NK-92 treated with Interleukin-12 subunit alpha and Interleukin-12 subunit beta, amount 100 ng/mL, for 24 hours (cell line): ENCODE results near the gene TLK2.
"Not testable (repeated sequence)": the region's sequence is repeated elsewhere in the genome, so short reads cannot be mapped to it uniquely, and the experiment has no call there.

Source experiments
- DNase-seq: peaks from one replicate; lab custom pipeline; 2025; lab: John Stamatoyannopoulos, UW

TLK2 gene

DNA sequence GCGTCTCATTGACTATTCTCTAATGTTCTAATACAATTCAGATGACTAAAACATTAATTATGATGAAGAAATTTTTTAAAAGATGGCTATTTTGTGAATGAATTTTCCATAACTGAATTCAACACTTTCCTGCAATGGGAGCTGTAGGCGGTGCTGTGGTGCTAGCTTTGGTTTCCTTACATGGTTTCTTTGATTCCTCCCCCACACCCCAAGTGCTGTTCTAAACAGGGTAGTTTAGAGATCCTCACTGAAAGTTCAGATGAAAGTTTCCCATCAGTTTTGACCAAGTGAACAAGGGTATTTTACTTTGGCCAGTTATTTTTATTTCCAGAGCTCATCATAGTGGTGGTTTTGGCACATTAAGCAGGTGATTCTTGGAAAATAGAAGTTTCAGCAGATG lies 122.8 kb downstream of the TLK2 start:
- no peak for DNase-seq

DNA sequence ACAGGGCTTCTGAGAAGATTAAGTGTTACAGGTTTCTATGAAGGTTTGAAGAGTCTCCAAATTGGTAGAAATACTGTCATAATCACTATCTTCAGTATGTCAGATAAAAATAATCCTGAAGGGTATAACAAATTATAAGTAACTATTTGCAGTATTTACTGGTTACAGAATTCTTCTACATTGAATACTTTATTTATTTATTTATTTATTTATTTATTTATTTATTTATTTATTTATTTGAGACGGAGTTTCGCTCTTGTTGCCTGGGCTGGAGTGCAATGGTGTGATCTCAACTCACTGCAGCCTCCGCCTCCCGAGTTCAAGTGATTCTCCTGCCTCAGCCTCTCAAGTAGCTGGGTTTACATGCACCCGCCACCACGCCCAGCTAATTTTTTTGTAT lies 125.2 kb downstream of the TLK2 start:
- DNase-seq = not testable (repeated sequence)

DNA sequence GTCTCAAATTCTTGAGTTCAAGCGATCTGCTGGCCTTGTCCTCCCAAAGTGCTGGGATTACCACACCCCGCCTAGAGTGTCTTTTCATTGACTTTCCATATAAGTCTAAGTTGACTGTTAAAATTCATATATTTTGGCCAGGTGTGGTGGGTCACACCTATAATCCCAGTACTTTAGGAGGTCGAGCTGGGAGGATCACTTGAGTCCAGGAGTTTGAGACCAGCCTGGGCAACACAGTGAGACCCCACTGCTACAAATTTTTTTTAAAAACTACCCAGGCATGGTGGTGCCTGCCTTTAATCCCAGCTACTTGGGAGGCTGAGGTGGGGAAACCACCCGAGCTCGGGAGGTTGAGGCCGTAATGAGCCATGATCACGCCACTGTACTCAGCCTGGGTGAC lies 127.0 kb downstream of the TLK2 start:
- no peak for DNase-seq

DNA sequence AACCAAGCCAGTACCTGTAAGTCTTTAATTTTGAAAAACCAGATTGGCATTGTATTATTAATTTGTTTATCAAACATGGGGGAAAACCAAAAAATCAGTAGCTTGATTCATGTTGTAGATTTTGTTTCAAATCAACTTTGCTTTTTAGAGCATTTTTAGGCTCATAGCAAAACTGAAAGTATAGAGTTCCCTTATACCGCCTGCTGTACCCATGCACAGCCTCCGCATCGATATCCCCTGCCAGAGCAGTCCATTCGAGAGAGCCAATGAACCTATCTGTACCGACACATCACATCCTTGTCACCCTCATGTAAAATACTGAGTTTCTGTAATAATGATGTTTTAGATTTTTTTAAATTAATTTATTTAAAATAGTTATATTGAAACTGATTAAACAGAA lies 132.7 kb downstream of the TLK2 start:
- no peak for DNase-seq

DNA sequence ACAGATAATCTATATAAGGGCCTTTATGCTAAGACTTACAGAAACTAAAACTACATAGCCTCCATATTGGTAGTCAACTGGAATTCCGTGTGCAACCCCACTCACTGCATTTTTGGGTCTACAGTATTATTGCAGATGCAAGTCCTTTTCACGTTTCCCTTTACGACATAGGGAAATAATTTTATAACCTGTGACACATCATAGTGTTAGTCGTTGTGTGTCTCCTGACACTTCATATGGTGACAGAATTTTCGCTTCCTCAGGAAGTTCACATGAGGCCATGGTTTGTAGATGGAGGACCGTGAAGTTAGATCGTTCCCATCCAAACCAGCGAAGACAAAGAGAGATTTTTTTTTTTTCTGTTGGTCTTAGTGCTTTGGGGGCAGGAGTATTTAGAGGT lies 133.1 kb downstream of the TLK2 start:
- DNase-seq = no peak

DNA sequence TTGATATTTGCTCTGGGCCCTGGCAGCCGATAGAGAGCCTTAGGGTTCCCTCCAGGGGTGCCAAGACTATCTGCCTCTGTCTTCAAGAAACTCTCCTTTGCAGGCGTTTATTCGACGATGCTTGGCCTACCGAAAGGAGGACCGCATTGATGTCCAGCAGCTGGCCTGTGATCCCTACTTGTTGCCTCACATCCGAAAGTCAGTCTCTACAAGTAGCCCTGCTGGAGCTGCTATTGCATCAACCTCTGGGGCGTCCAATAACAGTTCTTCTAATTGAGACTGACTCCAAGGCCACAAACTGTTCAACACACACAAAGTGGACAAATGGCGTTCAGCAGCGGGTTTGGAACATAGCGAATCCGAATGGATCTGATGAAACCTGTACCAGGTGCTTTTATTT lies 133.7 kb downstream of the TLK2 start:
- not testable (repeated sequence) for DNase-seq

DNA sequence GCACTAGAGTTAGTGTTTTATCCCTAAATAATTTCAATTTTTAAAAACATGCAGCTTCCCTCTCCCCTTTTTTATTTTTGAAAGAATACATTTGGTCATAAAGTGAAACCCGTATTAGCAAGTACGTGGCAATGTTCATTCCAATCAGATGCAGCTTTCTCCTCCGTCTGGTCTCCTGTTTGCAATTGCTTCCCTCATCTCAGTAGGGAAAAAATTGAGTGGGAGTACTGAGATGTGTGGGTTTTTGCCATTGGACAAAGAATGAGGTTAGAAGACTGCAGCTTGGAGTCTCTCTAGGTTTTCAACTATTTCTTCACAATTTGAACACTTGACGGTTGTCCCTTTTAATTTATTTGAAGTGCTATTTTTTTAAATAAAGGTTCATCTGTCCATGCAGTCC lies 134.5 kb downstream of the TLK2 start:
- not testable (repeated sequence) for DNase-seq

DNA sequence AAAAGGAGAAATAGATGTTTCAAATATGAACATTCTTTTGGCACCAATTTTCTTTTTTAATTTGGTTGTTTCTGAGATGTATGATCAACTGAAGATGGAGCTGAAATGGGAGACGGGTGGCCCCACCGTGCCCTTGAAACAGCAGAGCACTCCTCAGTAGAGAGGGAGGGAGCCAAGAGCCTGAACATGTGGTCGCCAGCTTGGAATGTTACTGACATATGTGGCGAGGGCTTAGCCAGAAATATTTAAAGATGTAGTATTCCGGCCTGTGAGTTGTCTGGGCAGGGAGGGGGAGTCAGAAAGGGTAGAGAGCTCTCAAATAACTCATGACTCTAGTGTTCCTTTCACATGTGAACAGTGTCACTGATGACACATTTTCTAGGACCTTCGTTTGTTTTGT lies 135.5 kb downstream of the TLK2 start:
- no peak for DNase-seq

DNA sequence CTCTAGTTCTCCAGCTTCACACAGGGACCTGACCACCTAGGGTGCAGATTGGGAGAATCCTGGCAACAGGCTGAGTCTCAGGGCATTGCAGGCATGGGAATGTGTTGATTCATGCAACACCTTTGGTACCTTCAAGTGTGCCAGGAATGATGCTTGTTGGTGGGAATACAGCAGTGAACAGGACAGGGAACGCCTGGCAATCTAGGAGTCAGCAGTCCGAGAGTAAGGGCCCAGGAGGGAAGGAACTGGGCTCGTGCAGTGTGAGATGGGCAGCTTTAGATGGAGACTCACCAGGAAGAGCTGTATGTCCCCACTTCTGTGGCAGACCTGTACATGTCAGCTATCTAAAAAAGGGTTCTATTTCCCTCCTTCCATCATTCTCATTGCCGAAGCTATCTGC lies 136.9 kb downstream of the TLK2 start:
- DNase-seq = no peak

DNA sequence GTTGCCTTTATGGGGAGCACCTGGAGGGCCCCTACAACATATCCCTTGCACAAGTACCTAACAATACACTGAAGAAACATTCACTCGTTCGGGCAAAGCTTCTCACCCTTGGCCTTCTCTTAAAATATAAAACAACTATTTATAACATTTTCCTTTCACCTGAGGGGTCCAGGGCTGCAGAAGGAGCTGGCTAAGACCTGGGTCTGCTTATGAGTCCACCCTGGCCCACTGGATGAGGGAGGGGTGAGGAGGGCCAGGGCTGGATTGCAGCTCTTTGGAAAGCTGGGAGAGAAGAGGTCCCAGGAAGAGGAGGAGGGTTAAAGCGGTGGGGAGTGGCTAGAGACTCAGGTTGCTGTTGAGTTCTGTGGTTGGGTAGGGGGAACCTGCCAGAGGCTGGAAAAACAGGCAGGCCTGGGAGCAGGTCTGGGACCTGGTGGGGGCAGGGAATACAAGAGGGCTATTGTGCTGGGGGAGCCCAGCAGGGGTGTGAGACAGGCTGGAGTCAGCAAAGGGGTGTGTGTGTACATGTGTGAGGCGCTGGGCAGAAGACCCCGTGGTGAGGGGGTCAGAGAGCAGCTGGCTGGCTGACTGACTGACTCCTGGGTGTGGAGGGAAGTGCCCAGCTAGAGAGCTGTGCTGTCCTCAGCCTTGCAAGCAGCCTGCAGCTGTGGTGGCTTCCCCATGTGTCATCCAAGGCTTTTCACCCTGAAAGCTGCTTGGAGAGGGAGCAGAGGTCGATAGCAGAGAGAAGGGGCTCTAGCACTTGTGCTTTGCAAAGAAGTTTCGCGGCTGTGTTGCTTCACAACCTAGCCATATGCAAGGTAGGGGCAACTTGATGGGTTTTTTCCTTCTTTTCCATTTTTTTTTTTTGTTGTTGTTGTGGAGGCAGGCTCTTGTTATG lies 138.6 kb downstream of the TLK2 start:
- no peak for DNase-seq

DNA sequence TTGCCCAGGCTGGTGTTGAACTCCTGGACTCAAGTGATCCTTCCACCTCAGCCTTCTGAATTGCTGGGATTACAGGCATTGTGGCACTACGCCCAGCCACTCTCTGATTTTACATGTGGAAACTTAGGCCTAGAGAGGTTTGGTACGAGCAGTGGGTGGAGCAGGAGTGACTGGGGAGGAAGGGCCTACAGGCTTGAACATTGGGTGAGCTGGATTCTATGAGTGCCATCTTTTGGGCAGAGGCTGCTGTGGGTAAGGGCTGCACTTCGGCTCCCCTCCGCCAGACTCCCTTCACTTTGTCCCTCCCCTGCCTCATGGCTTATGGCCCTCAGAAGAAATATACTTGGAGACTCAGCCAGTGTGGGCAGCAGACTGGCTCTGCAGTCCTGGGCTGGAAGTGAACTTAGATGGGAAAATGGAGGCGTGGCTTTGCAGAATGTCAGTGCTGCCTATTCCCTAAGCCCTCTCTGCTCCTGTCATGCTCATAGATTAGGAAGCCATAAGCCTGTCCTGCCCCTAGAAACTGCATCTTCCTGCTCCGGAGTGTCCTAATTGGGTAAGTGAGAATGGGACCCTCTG lies 139.4 kb downstream of the TLK2 start:
- no peak for DNase-seq

DNA sequence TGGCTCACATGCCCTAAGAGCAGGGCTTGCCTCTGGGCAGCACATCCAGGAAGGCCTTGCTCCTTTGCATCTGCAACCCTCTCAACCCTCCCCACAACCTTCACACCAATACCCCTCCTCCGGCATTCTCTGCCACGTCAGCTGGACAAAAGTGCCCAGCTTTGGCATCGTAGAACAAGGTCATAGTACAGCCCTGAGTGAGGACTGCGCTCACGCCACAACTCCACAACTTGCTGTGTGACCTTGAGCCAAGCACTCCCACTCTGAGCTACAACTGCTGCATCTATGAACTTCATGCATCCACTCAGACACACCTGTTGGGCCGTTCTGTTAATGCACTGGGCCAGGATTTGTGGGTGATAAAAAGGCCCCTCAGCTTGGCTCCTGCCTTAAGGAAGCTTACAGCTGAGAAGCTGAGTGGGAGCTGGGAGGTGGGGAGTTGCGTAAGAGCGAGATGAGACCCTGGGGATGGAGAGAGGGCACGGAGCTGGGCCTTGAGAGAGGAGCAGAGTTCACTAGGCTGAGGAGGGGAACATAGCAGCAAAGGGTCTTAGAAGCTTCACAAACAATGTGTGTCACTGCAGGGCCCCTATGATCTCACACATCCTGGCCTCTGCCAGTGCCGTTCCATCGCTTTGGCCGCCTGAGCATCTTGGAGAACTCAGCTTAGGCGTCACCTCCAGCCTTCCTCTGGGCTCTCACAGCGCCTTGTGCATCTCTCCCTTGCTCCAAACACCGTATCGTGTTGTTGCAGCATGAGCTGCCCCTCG lies 140.2 kb downstream of the TLK2 start:
- no peak for DNase-seq

DNA sequence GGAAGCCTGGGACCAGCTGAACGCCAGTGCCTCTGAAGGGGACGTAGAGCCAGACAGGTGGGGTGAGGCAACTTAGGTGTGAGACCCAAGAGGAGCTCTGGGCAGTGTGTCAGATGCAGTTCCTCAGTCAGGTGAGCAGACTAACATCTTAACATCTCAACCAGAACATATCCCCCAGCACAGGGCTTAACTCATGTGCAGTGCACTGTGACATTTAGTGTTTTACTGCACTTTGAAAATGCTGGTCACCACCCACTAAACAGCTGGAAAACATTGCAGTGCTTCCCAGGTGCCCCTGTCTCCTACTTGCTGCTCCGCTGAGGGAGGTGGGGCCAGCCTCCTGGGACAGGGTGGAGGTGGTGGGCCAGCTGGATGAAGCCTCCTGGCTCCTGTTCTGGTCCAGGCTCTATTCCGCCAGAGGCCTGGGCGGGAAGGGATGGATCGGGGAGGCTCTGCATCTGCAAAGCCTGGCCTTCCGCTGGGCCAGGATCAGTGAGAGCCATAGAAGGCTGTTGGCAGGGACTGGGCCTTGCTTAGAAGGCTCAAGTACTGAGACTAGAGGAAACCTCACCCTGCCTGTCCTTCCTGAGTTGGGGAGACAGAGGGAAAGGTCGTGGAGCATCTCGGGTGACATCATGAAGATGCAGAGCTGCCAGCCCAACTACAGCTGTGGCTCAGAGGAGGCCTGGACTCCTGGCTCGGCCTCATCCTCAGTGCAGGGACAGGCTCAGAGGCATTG lies 141.0 kb downstream of the TLK2 start:
- DNase-seq = no peak

DNA sequence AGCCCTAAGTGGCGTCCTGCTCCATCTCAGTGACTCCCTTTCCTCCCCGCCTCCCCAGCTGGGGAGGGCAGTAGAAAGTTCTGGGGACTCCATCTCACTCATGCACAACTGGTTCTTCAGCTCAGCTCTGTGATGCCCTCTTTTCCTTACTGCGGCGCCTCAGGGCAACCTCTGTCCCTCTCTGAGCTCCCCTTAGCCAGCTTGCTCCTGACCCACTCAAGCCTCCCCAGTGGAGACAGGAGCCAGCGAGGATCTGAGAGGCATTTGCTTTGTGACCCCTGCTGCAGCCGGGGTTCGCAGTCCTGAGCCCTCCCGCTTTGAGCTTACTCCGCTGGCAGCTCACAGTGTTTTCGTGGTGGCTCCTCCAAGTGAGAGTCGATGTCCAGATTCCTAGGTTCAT lies 142.6 kb downstream of the TLK2 start:
- no peak for DNase-seq

DNA sequence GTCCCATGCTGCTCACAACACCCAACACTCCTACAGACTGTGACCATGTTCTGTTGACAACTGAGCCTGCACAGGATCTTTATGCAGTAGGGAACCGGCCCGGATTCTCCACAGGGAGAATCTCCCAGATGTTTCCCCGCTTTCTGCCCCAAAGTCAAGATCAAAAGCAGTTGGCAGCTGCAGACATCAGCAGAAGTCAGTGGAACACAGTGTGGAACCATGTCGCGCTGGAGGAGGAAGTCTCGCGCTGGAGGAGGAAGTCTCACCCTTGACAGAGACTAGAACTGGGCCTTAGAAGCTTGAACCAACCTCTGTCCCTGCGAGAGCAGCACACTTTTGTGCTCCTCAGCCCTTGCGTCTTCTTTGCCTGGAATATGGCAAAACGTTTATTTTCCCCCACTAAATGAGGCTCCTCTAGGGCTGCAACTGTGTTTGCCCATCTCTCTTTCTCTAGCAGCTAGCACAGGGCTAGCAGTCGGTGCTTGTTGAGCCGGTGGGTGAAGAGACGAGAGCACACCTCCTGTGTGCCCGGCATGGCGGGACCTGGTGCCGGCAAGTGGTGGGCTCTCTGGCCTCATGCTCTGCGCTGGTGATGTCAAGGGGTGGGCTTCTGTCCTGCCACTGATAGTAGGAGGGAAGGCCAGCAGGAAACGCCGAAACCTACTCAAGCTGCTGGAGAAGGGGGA lies 146.7 kb downstream of the TLK2 start:
- no peak for DNase-seq

DNA sequence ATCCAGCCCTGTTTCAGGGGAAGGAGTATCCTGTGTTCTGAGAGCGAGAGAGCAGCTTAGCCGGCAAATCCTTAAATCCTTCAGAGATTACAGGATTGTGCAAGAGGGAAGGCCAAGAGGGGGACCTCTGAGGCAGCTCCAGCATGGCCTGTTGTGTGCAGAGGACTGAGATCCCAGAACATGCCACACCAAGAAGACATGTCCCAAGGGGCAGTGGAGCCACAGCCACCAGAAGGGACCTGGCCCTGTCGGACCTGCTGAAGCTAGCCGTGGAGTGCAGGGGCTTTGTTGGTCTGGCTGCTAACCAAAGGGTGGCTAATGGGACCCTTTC lies 147.2 kb downstream of the TLK2 start:
- no peak for DNase-seq

DNA sequence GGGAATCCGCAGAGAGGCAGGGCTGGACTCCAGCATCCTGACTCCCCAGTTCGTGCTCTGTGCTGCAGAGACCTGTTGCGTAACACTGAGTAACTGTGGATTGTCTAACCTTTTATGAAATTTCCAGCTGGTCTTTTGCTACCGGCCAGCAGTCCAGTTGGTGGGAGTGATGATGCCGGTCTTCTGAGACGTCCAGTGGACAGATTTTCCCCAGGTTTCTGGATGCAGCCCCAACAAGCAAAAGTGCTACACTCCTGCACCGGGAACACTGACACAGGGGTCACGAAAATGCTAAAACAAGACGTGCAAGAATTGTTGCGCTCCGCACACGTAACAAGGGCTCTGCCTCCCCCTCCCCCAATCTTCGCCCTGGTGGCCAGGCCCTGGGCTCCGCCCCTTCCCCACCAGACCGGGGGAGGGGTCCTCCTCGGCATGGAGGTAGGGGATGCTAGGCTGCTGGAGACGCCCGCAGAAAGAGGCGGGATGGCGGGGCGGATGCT lies 148.1 kb downstream of the TLK2 start:
- no peak for DNase-seq

DNA sequence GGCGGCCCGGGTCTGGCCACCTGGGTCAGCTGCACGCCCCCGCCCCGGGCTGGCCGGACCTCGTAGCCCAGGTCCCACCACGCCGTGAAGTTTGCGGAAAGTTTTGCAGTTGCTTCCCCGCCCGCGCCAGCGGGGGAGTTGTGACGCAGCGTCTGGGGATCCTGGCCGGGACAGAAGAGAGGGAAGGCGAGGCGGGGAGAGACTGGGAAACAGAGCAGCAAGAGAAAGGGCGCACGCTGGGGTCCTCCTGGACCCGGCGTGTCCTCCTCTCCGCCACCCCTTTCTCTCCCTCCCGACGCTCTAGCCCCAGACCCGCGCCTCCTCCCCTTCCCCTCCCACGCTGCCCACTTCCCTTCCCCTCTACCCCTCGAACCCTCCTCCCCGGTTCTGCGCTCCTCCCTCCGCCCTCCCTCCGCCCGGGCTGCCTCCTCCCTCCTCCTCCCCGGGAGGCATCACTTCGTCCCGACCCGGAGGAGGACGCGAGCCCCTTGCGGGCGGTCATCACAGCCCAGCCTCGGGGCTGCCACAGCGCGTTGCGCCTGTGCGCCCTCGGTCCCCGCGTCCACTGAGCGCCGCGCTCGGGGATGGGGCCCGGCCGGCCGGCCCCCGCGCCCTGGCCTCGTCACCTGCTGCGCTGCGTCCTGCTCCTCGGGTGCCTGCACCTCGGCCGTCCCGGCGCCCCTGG lies 148.7 kb downstream of the TLK2 start, which contains the start of gene MRC2:
TSS of gene MRC2 (plus strand) at position 452 of the 685 bp plus-strand sequence. CDS start at position 585, 133 bp downstream.
- no peak for DNase-seq

DNA sequence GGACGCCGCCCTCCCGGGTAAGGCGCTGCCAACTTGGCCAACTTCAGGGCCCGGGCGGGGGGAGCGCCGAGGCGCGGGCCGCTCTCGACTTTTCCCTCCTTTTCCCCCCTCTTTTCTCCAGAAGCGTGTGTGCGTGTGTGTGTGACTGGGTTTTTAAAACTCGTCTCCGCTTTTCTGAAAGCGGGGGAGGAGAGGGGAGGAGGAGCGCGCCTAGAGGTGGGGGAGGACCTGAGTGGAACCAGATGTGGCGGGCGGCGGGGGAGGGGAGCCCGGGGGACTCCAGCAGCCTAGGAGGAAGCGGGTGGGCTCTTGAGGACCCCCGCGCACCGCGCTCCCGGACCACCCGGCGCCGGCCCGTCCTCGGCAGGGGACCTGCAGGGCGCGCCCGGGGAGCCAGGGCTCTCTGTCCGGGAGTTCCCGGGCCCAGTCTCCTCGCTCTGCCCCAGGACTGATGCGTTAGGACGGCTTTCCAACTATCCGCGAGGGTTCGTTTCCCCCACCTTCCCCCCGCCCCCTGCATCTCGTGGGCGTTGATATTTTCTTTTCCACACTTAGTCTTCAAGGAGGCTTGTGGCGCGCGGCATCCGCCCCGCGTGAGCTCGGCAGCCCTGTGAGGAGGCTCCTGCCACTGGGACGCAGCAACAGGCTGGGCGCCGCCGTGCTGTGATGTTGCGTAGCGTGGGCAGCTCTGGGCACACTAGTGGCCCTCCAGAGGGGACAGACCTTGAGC lies 149.4 kb downstream of the TLK2 start:
- DNase-seq = no peak
